HEK293 (cell line): ENCODE results near the gene SPINT2.

Source experiments
- AEBP2 ChIP-seq: fragments of 450-650 bp; formaldehyde crosslinking; IDR thresholded peaks from 2 replicates; pipeline ENCODE4 v1.5.1; 2016; ENCODE audit warnings: missing biosample characterization, missing genetic modification characterization, borderline replicate concordance
- CTCF ChIP-seq: fragments of 450-650 bp; formaldehyde crosslinking; IDR thresholded peaks from 2 replicates; pipeline ENCODE4 v1.5.1; 2016; ENCODE audit warnings: missing biosample characterization, missing genetic modification characterization
- IKZF3 ChIP-seq: fragments of 450-650 bp; IDR thresholded peaks from 2 replicates; pipeline ENCODE4 v1.5.0; 2018; ENCODE audit warnings: missing biosample characterization, mild to moderate bottlenecking, missing genetic modification characterization, moderate library complexity
- KLF16 ChIP-seq: fragments of 450-650 bp; formaldehyde crosslinking; IDR thresholded peaks from 2 replicates; pipeline ENCODE4 v1.5.1; 2017; ENCODE audit warnings: missing biosample characterization, missing genetic modification characterization
- SALL2 ChIP-seq: fragments of 450-650 bp; formaldehyde crosslinking; IDR thresholded peaks from 2 replicates; pipeline ENCODE4 v1.5.0; 2017; ENCODE audit warnings: missing biosample characterization, mild to moderate bottlenecking, missing genetic modification characterization, borderline replicate concordance
- SETDB1 ChIP-seq: IDR thresholded peaks from one replicate; pipeline ENCODE4 v1.6.1; 2017; ENCODE audit warnings: mild to moderate bottlenecking, low read length, moderate library complexity, mixed read lengths; ENCODE audit not compliant: insufficient read length
- YY2 ChIP-seq: fragments of 450-650 bp; formaldehyde crosslinking; IDR thresholded peaks from 2 replicates; pipeline ENCODE4 v1.5.1; 2016; ENCODE audit warnings: missing biosample characterization, missing genetic modification characterization
- ZBTB20 ChIP-seq: fragments of 450-650 bp; formaldehyde crosslinking; IDR thresholded peaks from 2 replicates; pipeline ENCODE4 v1.5.1; 2016; ENCODE audit warnings: missing biosample characterization, missing genetic modification characterization
- ZBTB21 ChIP-seq: fragments of 450-650 bp; formaldehyde crosslinking; IDR thresholded peaks from 2 replicates; pipeline ENCODE4 v1.5.1; 2017; ENCODE audit warnings: missing biosample characterization, missing genetic modification characterization
- ZFP3 ChIP-seq: fragments of 450-650 bp; formaldehyde crosslinking; IDR thresholded peaks from 2 replicates; pipeline ENCODE4 v1.5.1; 2016; ENCODE audit warnings: low read depth, missing biosample characterization, missing genetic modification characterization
- ZFP37 ChIP-seq: fragments of 450-650 bp; formaldehyde crosslinking; IDR thresholded peaks from 2 replicates; pipeline ENCODE4 v1.5.1; 2016; ENCODE audit warnings: missing biosample characterization, missing genetic modification characterization
- ZNF112 ChIP-seq: fragments of 450-650 bp; formaldehyde crosslinking; IDR thresholded peaks from 2 replicates; pipeline ENCODE4 v1.5.0; 2017; ENCODE audit warnings: missing biosample characterization, missing genetic modification characterization
- ZNF211 ChIP-seq: fragments of 450-650 bp; formaldehyde crosslinking; IDR thresholded peaks from 2 replicates; pipeline ENCODE4 v1.5.1; 2016; ENCODE audit warnings: low read depth, missing biosample characterization, missing genetic modification characterization
- ZNF223 ChIP-seq: fragments of 450-650 bp; formaldehyde crosslinking; IDR thresholded peaks from 2 replicates; pipeline ENCODE4 v1.5.1; 2016; ENCODE audit warnings: missing biosample characterization, missing genetic modification characterization
- ZNF280D ChIP-seq: fragments of 450-650 bp; formaldehyde crosslinking; IDR thresholded peaks from 2 replicates; pipeline ENCODE4 v1.5.1; 2016; ENCODE audit warnings: missing biosample characterization, missing genetic modification characterization
- ZNF335 ChIP-seq: fragments of 450-650 bp; formaldehyde crosslinking; conservative IDR thresholded peaks from 2 replicates; pipeline ENCODE4 v1.5.1; 2016; ENCODE audit warnings: missing biosample characterization, missing genetic modification characterization
- ZNF580 ChIP-seq: fragments of 450-650 bp; formaldehyde crosslinking; IDR thresholded peaks from 2 replicates; pipeline ENCODE4 v1.5.1; 2016; ENCODE audit warnings: missing biosample characterization, missing genetic modification characterization
- ZNF621 ChIP-seq: fragments of 450-650 bp; formaldehyde crosslinking; IDR thresholded peaks from 2 replicates; pipeline ENCODE4 v1.5.1; 2017; ENCODE audit warnings: missing biosample characterization, missing genetic modification characterization
- ZNF623 ChIP-seq: fragments of 450-650 bp; formaldehyde crosslinking; IDR thresholded peaks from 2 replicates; pipeline ENCODE4 v1.5.1; 2016; ENCODE audit warnings: missing biosample characterization, missing genetic modification characterization
- ZNF701 ChIP-seq: fragments of 450-650 bp; formaldehyde crosslinking; IDR thresholded peaks from 2 replicates; pipeline ENCODE4 v1.5.1; 2016; ENCODE audit warnings: missing biosample characterization, missing genetic modification characterization
- ZNF768 ChIP-seq: fragments of 450-650 bp; formaldehyde crosslinking; IDR thresholded peaks from 2 replicates; pipeline ENCODE4 v1.5.1; 2018; ENCODE audit warnings: missing biosample characterization, mild to moderate bottlenecking, missing genetic modification characterization
- ZNF843 ChIP-seq: fragments of 450-650 bp; formaldehyde crosslinking; IDR thresholded peaks from 2 replicates; pipeline ENCODE4 v1.5.1; 2016; ENCODE audit warnings: missing biosample characterization, missing genetic modification characterization
- TF ChIP-seq, protein P1 (sequence below): fragments of 450-650 bp; formaldehyde crosslinking; IDR thresholded peaks from 2 replicates; pipeline ENCODE4 v1.5.1; 2016; ENCODE audit warnings: missing biosample characterization, missing genetic modification characterization
- TF ChIP-seq, protein P2 (sequence below): fragments of 450-650 bp; formaldehyde crosslinking; IDR thresholded peaks from 2 replicates; pipeline ENCODE4 v1.5.1; 2016; ENCODE audit warnings: missing biosample characterization, missing genetic modification characterization

The SPINT2 gene

DNA sequence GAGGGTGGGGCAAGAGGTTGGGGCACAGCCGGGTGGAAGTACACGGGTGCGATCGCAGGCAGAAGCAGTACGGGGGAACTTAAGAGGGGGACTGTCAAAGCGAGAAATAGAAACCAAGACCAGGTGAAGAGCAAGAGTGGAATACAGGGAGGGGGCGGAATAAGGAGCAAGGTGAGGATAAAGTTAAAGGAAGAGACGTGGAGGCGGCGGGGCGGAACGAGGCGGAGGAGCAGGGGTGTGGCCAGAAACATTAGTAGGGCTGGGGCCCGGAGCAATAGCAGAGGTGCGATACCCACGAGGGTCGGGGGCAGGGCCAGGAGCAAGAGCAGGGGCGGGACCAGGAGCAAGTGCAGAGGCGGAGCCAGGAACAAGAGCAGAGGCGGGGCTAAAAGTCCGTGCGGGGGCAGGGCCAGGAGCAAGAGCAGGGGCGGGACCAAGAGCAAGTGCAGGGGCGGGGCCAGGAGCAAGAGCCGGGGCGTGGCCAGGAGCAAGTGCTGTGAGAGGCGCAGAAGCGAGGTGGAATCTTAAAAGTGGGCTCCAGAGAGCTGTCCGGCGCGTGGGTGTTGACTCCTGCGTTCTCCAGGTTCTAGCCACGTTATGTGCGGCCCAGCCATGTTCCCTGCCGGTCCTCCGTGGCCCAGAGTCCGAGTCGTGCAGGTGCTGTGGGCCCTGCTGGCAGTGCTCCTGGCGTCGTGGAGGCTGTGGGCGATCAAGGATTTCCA, 72.4 kb downstream of the SPINT2 start (continued):
- TF ChIP-seq AEBP2 (tag by site-specific recombination): no peak
- peak; percentile 49 for TF ChIP-seq ZNF843 (tag by site-specific recombination)
- no peak; the same call in 1 of the 2 replicates for TF ChIP-seq ZNF768 (tag by site-specific recombination)
- peak; percentile 96 for TF ChIP-seq KLF16
- TF ChIP-seq YY2 (tag by site-specific recombination): peak; percentile 82; the same call in 1 of the 2 replicates
- peak; percentile 94 for TF ChIP-seq ZBTB20 (tag by site-specific recombination)
- TF ChIP-seq IKZF3 (tag by site-specific recombination): no peak
- no peak for TF ChIP-seq ZNF211 (tag by site-specific recombination)
- peak; percentile 36; the same call in 1 of the 2 replicates for TF ChIP-seq ZNF623 (tag by site-specific recombination)
- peak; percentile 11; the same call in 1 of the 2 replicates for TF ChIP-seq ZFP37 (tag by site-specific recombination)
- peak; percentile 79; the same call in 1 of the 2 replicates for TF ChIP-seq ZNF580 (tag by site-specific recombination)
- TF ChIP-seq SALL2: no peak
- TF ChIP-seq SETDB1: no peak
- TF ChIP-seq ZFP3 (tag by site-specific recombination): 0 out of 2 replicates have a peak, but pooled peaks have one; percentile 44
- no peak for TF ChIP-seq ZNF280D (tag by site-specific recombination)
- TF ChIP-seq ZBTB21 (tag by site-specific recombination): peak; percentile 83
- TF ChIP-seq ZNF223 (tag by site-specific recombination): peak; percentile 12; the same call in 1 of the 2 replicates
- TF ChIP-seq, protein P1, sequence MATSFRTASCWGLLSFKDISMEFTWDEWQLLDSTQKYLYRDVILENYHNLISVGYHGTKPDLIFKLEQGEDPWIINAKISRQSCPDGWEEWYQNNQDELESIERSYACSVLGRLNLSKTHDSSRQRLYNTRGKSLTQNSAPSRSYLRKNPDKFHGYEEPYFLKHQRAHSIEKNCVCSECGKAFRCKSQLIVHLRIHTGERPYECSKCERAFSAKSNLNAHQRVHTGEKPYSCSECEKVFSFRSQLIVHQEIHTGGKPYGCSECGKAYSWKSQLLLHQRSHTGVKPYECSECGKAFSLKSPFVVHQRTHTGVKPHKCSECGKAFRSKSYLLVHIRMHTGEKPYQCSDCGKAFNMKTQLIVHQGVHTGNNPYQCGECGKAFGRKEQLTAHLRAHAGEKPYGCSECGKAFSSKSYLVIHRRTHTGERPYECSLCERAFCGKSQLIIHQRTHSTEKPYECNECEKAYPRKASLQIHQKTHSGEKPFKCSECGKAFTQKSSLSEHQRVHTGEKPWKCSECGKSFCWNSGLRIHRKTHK: no peak
- TF ChIP-seq ZNF335 (tag by site-specific recombination): peak; percentile 94
- TF ChIP-seq ZNF112 (tag by site-specific recombination): no peak
- peak; percentile 72; the same call in 1 of the 2 replicates for TF ChIP-seq ZNF701
- TF ChIP-seq, protein P2, sequence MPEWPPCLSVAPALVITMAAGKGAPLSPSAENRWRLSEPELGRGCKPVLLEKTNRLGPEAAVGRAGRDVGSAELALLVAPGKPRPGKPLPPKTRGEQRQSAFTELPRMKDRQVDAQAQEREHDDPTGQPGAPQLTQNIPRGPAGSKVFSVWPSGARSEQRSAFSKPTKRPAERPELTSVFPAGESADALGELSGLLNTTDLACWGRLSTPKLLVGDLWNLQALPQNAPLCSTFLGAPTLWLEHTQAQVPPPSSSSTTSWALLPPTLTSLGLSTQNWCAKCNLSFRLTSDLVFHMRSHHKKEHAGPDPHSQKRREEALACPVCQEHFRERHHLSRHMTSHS (tag by site-specific recombination): no peak
- no peak for TF ChIP-seq ZNF621 (tag by site-specific recombination)
- peak; percentile 51 for TF ChIP-seq CTCF (tag by site-specific recombination)
